Glutamatergic neuron (in vitro differentiated cells): ENCODE results near the gene SETD2. TPM values are rescaled to one million over a fixed set of nuclear protein-coding genes. Genes with fewer than 3 reads are reported as not detected.

ENCODE experiments used
- DNase-seq: peaks from one replicate; pipeline ENCODE4 v3.0.0; 2022
- H3K27ac Mint-ChIP-seq: one replicate; pipeline ENCODE4 v1.8.0; 2020; ENCODE audit warnings: mild to moderate bottlenecking, mixed read lengths, inconsistent platforms; ENCODE audit not compliant: unreplicated experiment
- H3K27me3 Mint-ChIP-seq: one replicate; pipeline ENCODE4 v1.8.0; 2020; ENCODE audit warnings: mild to moderate bottlenecking, moderate library complexity, mixed read lengths, inconsistent platforms; ENCODE audit not compliant: unreplicated experiment
- H3K36me3 Mint-ChIP-seq: one replicate; pipeline ENCODE4 v1.8.0; 2020; ENCODE audit warnings: mild to moderate bottlenecking, mixed read lengths, inconsistent platforms; ENCODE audit not compliant: unreplicated experiment
- H3K4me1 Mint-ChIP-seq: one replicate; pipeline ENCODE4 v1.8.0; 2020; ENCODE audit warnings: mild to moderate bottlenecking, low read depth, mixed read lengths, inconsistent platforms; ENCODE audit not compliant: unreplicated experiment
- H3K4me3 Mint-ChIP-seq: one replicate; pipeline ENCODE4 v1.8.0; 2020; ENCODE audit warnings: mild to moderate bottlenecking, mixed read lengths, inconsistent platforms; ENCODE audit not compliant: unreplicated experiment
- H3K9me3 Mint-ChIP-seq: one replicate; pipeline ENCODE4 v1.8.0; 2020; ENCODE audit warnings: mild to moderate bottlenecking, moderate library complexity, mixed read lengths, inconsistent platforms; ENCODE audit not compliant: unreplicated experiment
- total RNA-seq: library from RNA; stranded (reverse); fragmentation: NEBNext Ultra II Directional; extraction: Animal tissue kit (Norgen Biotek cat#: 25700); gene quantifications from one replicate; pipeline ENCODE4 v1.2.1, GENCODE V29; 2021; ENCODE audit not compliant: unreplicated experiment
- TF ChIP-seq, protein P1 (sequence below): fragments of 200-600 bp; sonication (generic); IDR thresholded peaks from one replicate; pipeline ENCODE4 v1.5.0; 2021; ENCODE audit not compliant: partially characterized antibody, unreplicated experiment

The SETD2 gene
- total RNA-seq, 1 donor from 2014 or later = 59.1 TPM

DNA sequence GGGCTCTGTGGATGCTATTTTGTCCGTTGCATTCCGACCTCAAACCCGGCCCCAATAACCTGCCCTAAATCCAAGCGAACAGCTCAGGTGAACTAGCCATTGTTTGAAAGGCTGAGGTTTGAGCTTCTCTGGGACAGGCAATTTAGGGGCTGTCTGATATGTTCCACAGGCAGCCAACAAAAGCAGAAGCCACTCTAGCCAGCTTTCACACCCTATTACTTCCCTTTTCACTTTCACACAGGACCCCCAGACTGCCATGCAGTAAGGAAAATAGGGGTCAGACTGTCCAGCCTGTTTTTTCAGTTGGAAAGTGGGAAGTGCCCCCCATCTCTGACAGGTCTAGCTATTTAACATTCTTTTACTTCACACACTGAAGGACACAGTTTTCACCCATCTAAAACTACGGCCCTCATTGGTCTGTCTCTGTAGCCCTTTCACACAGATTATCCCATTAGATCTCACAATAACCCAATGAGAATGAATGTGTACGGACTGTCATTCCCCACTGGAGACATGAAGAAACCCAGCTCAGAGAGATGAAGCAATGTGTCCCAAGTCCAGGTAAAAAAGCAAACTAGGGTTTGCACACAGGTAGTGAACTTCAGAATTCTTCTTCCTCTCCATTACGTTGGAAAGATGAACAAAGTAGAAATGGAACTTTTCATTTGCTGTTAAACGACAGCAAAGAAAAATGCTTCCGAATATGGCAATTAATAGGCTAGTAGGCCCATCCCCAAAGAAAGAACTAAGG lies 189.3 kb downstream of the SETD2 start:
- Mint-ChIP-seq H3K4me3 (peak overlapping the region; percentile 74), H3K36me3 (no peaks in the 10 kb centered on the region), H3K27me3 (peaks cover 11% of the 10 kb centered on the region), H3K9me3 (peaks cover 11% of the 10 kb centered on the region), H3K4me1 (peaks cover 20% of the 10 kb centered on the region), H3K27ac (peak overlapping the region; percentile 33)
- DNase-seq = no peak
- TF ChIP-seq, protein P1, sequence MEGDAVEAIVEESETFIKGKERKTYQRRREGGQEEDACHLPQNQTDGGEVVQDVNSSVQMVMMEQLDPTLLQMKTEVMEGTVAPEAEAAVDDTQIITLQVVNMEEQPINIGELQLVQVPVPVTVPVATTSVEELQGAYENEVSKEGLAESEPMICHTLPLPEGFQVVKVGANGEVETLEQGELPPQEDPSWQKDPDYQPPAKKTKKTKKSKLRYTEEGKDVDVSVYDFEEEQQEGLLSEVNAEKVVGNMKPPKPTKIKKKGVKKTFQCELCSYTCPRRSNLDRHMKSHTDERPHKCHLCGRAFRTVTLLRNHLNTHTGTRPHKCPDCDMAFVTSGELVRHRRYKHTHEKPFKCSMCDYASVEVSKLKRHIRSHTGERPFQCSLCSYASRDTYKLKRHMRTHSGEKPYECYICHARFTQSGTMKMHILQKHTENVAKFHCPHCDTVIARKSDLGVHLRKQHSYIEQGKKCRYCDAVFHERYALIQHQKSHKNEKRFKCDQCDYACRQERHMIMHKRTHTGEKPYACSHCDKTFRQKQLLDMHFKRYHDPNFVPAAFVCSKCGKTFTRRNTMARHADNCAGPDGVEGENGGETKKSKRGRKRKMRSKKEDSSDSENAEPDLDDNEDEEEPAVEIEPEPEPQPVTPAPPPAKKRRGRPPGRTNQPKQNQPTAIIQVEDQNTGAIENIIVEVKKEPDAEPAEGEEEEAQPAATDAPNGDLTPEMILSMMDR = no peak

DNA sequence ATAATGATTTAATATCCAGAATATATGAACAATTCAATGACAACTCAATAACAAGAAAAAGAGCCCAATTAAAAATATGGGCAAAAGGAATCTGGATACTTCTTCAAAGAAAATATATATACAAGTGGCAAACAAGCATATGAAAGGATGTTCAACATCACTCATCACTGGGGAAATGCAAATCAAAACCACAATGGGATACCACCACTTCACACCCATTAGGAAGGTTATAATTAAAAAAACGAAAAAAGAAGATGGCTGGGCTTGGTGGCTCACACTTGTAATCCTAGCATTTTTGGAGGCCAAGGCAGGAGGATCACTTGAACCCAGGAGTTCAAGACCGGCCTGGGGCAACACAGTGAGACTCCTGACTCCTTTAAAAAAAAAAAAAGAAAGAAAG lies 191.5 kb downstream of the SETD2 start:
- Mint-ChIP-seq H3K4me3 (no peak overlapping the region), H3K27me3 (peaks cover 6% of the 10 kb centered on the region), H3K4me1 (peaks cover 21% of the 10 kb centered on the region), H3K27ac (no peak overlapping the region), H3K9me3 (peaks cover 10% of the 10 kb centered on the region), H3K36me3 (no peaks in the 10 kb centered on the region)
- DNase-seq = no peak
- TF ChIP-seq, protein P1 = no peak

DNA sequence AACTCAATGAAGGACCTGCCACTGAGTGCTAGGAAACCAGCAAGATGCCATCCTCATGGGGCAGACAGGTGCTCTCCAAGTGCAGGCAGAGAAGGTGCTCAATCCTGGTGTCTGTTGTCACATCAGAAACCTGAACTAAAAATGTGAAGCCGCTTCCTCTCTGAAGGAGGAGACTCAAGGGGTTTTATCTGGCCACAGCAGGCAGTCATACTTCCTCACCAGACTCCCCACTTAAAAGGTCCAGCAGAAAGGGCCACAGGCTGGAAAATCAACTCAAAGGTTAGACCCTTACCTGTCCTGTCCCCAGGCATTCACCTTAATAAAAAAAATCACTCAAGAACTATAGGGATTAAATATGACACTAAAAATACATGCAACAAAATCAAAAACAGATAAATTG lies 192.2 kb downstream of the SETD2 start:
- H3K27ac Mint-ChIP-seq = no peak overlapping the region
- TF ChIP-seq, protein P1 = no peak
- H3K9me3 Mint-ChIP-seq = peaks cover 9% of the 10 kb centered on the region
- H3K4me3 Mint-ChIP-seq = no peak overlapping the region
- no peaks in the 10 kb centered on the region for H3K36me3 Mint-ChIP-seq
- DNase-seq = no peak
- H3K4me1 Mint-ChIP-seq = peaks cover 26% of the 10 kb centered on the region
- H3K27me3 Mint-ChIP-seq = peaks cover 7% of the 10 kb centered on the region

DNA sequence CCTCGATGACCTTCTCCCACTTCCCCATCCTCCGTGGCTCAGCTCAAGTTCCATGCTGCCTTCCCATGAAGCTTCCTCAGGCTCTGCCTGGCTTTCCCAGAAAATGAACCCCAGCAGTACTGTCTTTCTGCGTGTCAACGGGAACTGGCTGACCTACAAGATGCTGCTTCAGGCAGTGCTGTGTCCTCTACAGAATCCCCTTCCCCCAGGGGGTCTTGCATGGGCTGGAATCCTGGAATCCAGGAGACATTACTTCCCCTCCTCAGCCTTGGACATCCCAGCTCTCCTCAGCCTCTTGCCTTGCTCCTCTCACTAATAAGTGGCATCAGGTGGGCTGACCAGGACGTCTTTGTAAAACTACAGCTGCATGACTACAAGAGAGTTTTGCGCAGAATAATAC lies 192.8 kb downstream of the SETD2 start:
- H3K27ac Mint-ChIP-seq = no peak overlapping the region
- peaks cover 28% of the 10 kb centered on the region for H3K4me1 Mint-ChIP-seq
- H3K27me3 Mint-ChIP-seq = peaks cover 6% of the 10 kb centered on the region
- H3K36me3 Mint-ChIP-seq = no peaks in the 10 kb centered on the region
- DNase-seq = no peak
- H3K9me3 Mint-ChIP-seq = peaks cover 4% of the 10 kb centered on the region
- TF ChIP-seq, protein P1 = no peak
- no peak overlapping the region for H3K4me3 Mint-ChIP-seq

DNA sequence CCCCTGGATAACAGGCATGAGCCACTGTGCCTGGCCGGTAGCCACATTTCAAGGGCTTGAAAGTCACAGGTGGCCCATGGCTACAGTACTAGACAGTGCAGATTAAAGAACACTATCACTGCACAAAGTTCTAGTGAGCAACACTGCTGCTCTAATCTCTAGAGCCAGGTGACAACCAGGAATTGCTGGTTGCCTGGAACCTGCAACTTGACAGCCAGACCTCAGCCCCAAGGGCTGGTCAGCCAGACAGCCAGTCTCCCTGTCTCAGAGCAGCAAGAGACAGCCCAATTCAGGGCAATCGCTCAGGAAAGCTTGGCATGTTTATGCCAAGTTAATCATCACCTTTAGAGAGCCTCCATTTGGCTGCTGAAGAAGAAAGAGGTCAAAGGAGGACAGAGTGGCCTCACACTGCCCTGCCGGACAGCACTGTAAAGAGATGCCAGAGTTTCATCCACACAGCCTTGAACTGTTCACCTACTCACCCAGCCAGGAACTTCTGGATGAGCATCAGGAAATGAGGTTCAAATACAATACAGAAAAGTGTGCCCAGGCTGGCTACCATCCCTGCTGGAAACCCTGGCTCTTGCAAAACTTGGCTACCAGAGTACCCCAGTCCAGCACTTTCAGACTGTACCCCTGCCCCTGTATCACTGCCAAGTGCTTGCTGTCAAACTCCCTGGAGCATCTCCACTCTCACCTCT lies 193.4 kb downstream of the SETD2 start:
- no peak overlapping the region for H3K4me3 Mint-ChIP-seq
- peaks cover 6% of the 10 kb centered on the region for H3K27me3 Mint-ChIP-seq
- H3K36me3 Mint-ChIP-seq = peaks cover 5% of the 10 kb centered on the region
- TF ChIP-seq, protein P1 = no peak
- peaks cover 2% of the 10 kb centered on the region for H3K9me3 Mint-ChIP-seq
- DNase-seq = no peak
- H3K27ac Mint-ChIP-seq = no peak overlapping the region
- peaks cover 32% of the 10 kb centered on the region for H3K4me1 Mint-ChIP-seq
